Measurements from ENCODE around the gene GALNT13. TPM values are rescaled to one million over a fixed set of nuclear protein-coding genes. Genes with fewer than 3 reads are reported as not detected.

Gene GALNT13
- total RNA-seq, result under 0.01 and 0.36 TPM in 2 replicates

DNA sequence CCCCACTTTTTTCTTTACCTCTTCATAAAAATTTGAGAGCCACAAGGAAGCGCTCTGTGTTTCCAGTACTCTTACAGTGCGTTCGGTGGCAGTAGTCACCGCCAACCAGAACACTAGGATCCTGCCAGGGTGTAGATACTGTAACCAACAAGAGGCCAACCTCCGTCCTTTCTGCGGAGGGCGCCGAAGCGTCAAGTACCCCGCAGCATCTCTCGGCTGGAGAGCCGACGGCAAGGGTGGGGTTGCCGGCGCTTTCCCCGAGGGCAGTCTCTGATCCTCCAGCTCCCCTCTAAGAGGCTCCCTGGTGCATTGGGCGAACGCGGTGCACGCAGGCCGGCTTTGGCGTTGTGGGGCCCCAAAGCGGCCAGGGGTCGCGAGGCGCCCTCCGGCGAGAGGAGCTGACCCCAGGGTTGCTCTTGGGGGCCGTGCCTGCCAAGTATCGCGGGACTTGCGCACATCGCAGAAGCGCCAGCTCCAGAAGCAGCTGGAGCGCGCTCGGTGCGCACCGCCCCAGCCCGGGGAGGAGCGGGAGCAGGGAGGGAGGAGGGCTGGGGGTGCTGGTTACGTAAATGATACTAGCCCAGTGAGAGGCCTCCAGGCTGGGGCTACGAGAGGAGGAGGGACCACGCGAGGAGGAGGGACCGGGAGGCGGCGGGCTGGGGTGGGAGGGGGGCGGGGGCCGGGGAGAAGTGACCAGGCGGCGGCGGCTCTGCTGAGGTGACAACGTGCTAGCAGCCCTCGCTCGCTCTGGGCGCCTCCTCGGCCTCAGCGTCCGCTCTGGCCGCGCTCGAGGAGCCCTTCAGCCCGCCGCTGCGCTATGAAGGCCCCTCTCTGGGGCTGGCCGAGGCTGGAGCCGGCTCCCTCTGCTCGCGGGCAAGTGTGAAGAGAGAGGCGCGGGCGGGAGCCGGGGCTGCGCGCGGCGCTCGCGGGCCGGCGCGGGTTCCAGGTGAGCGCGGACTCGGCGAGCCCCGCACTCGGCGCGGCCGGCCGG is at the start of gene GALNT13:
Gene GALNT13 (plus strand): TSS at position 692 of the 991 bp plus-strand sequence.
- Histone ChIP-seq H3K4me2 (ENCODE audit: insufficient read depth, low read length) (no peak within 1 kb of the TSS), H3K4me1 (ENCODE audit: insufficient read depth, low read length) (no peaks in the 10 kb centered on the region), H3K4me3 (ENCODE audit: insufficient read depth, low read length) (no peak within 1 kb of the TSS), H3K9me3 (ENCODE audit: low read depth, low read length) (no peaks in the 10 kb centered on the region), H3K36me3 (ENCODE audit: insufficient read depth, low read length) (no peaks in the 10 kb centered on the region), H3K27me3 (ENCODE audit: insufficient read depth, low read length) (no peaks in the 10 kb centered on the region), H4K20me1 (ENCODE audit: insufficient read depth, low read length) (no peaks in the 10 kb centered on the region), H3K79me2 (ENCODE audit: insufficient read depth, low read length) (no peaks in the 10 kb centered on the region), H3K27ac (ENCODE audit: low read depth, low read length) (no peak within 1 kb of the TSS), H2AFZ (ENCODE audit: low read length) (no peak within 1 kb of the TSS)
- TF ChIP-seq, protein P1, sequence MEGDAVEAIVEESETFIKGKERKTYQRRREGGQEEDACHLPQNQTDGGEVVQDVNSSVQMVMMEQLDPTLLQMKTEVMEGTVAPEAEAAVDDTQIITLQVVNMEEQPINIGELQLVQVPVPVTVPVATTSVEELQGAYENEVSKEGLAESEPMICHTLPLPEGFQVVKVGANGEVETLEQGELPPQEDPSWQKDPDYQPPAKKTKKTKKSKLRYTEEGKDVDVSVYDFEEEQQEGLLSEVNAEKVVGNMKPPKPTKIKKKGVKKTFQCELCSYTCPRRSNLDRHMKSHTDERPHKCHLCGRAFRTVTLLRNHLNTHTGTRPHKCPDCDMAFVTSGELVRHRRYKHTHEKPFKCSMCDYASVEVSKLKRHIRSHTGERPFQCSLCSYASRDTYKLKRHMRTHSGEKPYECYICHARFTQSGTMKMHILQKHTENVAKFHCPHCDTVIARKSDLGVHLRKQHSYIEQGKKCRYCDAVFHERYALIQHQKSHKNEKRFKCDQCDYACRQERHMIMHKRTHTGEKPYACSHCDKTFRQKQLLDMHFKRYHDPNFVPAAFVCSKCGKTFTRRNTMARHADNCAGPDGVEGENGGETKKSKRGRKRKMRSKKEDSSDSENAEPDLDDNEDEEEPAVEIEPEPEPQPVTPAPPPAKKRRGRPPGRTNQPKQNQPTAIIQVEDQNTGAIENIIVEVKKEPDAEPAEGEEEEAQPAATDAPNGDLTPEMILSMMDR (IDR thresholded peaks at IDR 0.05; ENCODE audit: extremely low read depth, low read depth, low read length), result no peak
- no peak for DNase-seq (ENCODE audit: insufficient read length, low spot score, missing footprints)

DNA sequence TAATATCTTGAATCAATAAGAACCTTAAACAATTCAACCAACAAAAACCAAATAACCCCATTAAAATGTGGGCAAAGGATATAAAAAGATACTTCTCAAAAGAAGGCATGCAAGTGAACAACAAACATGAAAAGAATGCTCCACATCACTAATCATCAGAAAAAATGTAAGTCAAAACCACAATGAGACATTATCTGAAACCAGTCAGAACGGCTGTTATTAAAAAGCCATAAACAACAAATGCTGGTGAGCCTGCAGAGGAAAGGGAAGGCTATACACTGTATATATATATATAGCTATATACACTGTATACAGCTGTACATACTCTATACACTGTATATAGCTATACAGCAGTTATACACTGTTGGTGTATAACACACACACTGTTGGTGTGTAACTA is 47.8 kb upstream of the GALNT13 start:
- Histone ChIP-seq H3K79me2 (ENCODE audit: insufficient read depth, low read length) (no peaks in the 10 kb centered on the region), H4K20me1 (ENCODE audit: insufficient read depth, low read length) (no peaks in the 10 kb centered on the region), H3K27me3 (ENCODE audit: insufficient read depth, low read length) (no peaks in the 10 kb centered on the region), H3K9me3 (ENCODE audit: low read depth, low read length) (peaks cover 6% of the 10 kb centered on the region), H3K27ac (ENCODE audit: low read depth, low read length) (no peak overlapping the region), H3K4me3 (ENCODE audit: insufficient read depth, low read length) (no peak overlapping the region), H2AFZ (ENCODE audit: low read length) (no peak overlapping the region), H3K4me1 (ENCODE audit: insufficient read depth, low read length) (no peaks in the 10 kb centered on the region), H3K4me2 (ENCODE audit: insufficient read depth, low read length) (no peak overlapping the region), H3K36me3 (ENCODE audit: insufficient read depth, low read length) (no peaks in the 10 kb centered on the region)
- DNase-seq (ENCODE audit: insufficient read length, low spot score, missing footprints), result no peak
- TF ChIP-seq, protein P1 (IDR thresholded peaks at IDR 0.05; ENCODE audit: extremely low read depth, low read depth, low read length), result no peak

DNA sequence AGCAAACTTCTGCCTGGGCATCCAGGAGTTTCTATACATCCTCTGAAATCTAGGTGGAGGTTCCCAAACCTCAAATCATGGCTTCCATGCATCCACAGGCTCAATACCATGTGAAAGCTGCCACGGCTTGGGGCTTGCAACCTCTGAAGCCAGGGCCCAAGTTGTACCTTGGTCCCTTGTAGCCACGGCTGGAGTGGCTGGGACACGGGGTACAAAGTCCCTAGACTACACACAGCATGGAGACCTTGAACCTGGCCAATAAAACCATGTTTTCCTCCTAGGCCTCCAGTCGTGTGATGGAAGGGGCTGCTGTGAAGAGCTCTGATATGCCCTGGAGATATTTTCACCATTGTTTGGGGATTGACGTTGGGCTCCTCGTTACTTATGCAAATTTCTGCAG is 43.4 kb upstream of the GALNT13 start:
- no peaks in the 10 kb centered on the region for H3K27me3 ChIP-seq (ENCODE audit: insufficient read depth, low read length)
- H3K79me2 ChIP-seq (ENCODE audit: insufficient read depth, low read length), result no peaks in the 10 kb centered on the region
- TF ChIP-seq, protein P1 (IDR thresholded peaks at IDR 0.05; ENCODE audit: extremely low read depth, low read depth, low read length), result no peak
- no peak overlapping the region for H3K4me2 ChIP-seq (ENCODE audit: insufficient read depth, low read length)
- H3K9me3 ChIP-seq (ENCODE audit: low read depth, low read length), result peaks cover 2% of the 10 kb centered on the region
- no peak overlapping the region for H3K4me3 ChIP-seq (ENCODE audit: insufficient read depth, low read length)
- H3K4me1 ChIP-seq (ENCODE audit: insufficient read depth, low read length), result no peaks in the 10 kb centered on the region
- no peak overlapping the region for H3K27ac ChIP-seq (ENCODE audit: low read depth, low read length)
- DNase-seq (ENCODE audit: insufficient read length, low spot score, missing footprints), result no peak
- no peaks in the 10 kb centered on the region for H4K20me1 ChIP-seq (ENCODE audit: insufficient read depth, low read length)
- H2AFZ ChIP-seq (ENCODE audit: low read length), result no peak overlapping the region
- no peaks in the 10 kb centered on the region for H3K36me3 ChIP-seq (ENCODE audit: insufficient read depth, low read length)

DNA sequence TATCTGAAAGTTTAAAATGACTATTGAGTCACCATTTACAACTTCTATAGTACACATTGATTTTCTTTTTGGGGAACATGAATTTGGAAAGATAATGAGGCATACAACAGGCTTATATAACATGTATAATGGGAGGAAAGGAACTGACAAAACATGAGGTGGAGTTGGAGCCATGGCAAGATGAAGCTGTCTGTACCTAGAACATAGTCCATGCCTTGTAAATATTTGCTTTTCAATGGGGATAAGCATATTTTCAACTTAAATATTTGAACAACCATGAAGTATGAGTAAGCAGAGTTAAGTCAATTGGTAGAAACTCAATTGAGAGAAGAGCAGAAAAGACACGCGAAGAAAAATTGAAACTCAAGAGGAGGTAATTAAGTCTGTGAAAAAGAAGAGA is 37.1 kb upstream of the GALNT13 start:
- TF ChIP-seq, protein P1 (IDR thresholded peaks at IDR 0.05; ENCODE audit: extremely low read depth, low read depth, low read length), result no peak

More for the DNA sequence above, 37.1 kb upstream of the GALNT13 start:
- Histone ChIP-seq H3K4me1 (ENCODE audit: insufficient read depth, low read length) (no peaks in the 10 kb centered on the region), H3K9me3 (ENCODE audit: low read depth, low read length) (no peaks in the 10 kb centered on the region), H3K79me2 (ENCODE audit: insufficient read depth, low read length) (no peaks in the 10 kb centered on the region), H3K4me2 (ENCODE audit: insufficient read depth, low read length) (no peak overlapping the region), H2AFZ (ENCODE audit: low read length) (no peak overlapping the region), H3K36me3 (ENCODE audit: insufficient read depth, low read length) (no peaks in the 10 kb centered on the region), H3K27ac (ENCODE audit: low read depth, low read length) (no peak overlapping the region), H3K27me3 (ENCODE audit: insufficient read depth, low read length) (no peaks in the 10 kb centered on the region), H3K4me3 (ENCODE audit: insufficient read depth, low read length) (no peak overlapping the region), H4K20me1 (ENCODE audit: insufficient read depth, low read length) (no peaks in the 10 kb centered on the region)
- DNase-seq (ENCODE audit: insufficient read length, low spot score, missing footprints), result no peak
